Keratinocyte (primary cell): ENCODE measurements around the gene ANKS1B. TPM values are rescaled to one million over a fixed set of nuclear protein-coding genes. Genes with fewer than 3 reads are reported as not detected.
"Not testable (repeated sequence)": the region's sequence is repeated elsewhere in the genome, so short reads cannot be mapped to it uniquely, and the experiment has no call there.

Experiments used
- DNase-seq: peaks from one replicate; pipeline ENCODE4 v3.0.0-alpha.2; 2011; ENCODE audit warnings: low read depth, missing footprints, low spot score
- FAIRE-seq: peaks from 2 replicates; lab custom pipeline; 2011; peaks lifted over from hg19 to GRCh38; lab: Jason Lieb, UNC
- H2AFZ ChIP-seq: 2 replicates; pipeline ENCODE4 v1.6.0; 2012; ENCODE audit warnings: low read length, control low read depth, inconsistent platforms; ENCODE audit not compliant: control insufficient read depth
- H3K27ac ChIP-seq: 2 replicates; pipeline ENCODE4 v1.5.1; 2011; ENCODE audit warnings: low read length; ENCODE audit not compliant: control insufficient read depth, insufficient read depth
- H3K27me3 ChIP-seq: 3 replicates; pipeline ENCODE4 v1.6.0; 2011; ENCODE audit warnings: low read length; ENCODE audit not compliant: control insufficient read depth, insufficient read depth; ENCODE audit errors: extremely low read depth
- H3K36me3 ChIP-seq, 2 experiments: 2 replicates in 1 of 2; 3 replicates in 1 of 2; pipeline ENCODE4 v1.5.1; 2011; ENCODE audit warnings: low read length in 2 of 2, mild to moderate bottlenecking in 1 of 2; ENCODE audit not compliant: control insufficient read depth in 2 of 2, insufficient read depth in 2 of 2; ENCODE audit errors: extremely low read depth in 1 of 2
- H3K4me1 ChIP-seq: 3 replicates; pipeline ENCODE4 v1.5.1; 2011; ENCODE audit warnings: low read length; ENCODE audit not compliant: control insufficient read depth, insufficient read depth; ENCODE audit errors: extremely low read depth
- H3K4me2 ChIP-seq: 3 replicates; pipeline ENCODE4 v1.6.0; 2011; ENCODE audit warnings: low read depth, low read length; ENCODE audit not compliant: control insufficient read depth, insufficient read depth; ENCODE audit errors: extremely low read depth
- H3K4me3 ChIP-seq, 3 experiments: fragments of 200-600 bp in 1 of 3; sonication (generic) in 1 of 3; 2 replicates in 2 of 3; 3 replicates in 1 of 3; pipeline ENCODE4 v1.5.1; 2011 to 2016; ENCODE audit warnings: low read length in 3 of 3, mild to moderate bottlenecking in 3 of 3, control low read depth in 2 of 3, inconsistent platforms in 1 of 3, low read depth in 1 of 3, mixed read lengths in 1 of 3, mixed run types in 1 of 3, moderate library complexity in 1 of 3; ENCODE audit not compliant: control insufficient read depth in 2 of 3, insufficient read depth in 2 of 3; ENCODE audit errors: extremely low read depth in 1 of 3
- H3K79me2 ChIP-seq: 2 replicates; pipeline ENCODE4 v1.6.0; 2012; ENCODE audit warnings: low read length; ENCODE audit not compliant: control insufficient read depth, insufficient read depth
- H3K9ac ChIP-seq: 3 replicates; pipeline ENCODE4 v1.6.0; 2011; ENCODE audit warnings: low read length; ENCODE audit not compliant: control insufficient read depth, insufficient read depth; ENCODE audit errors: extremely low read depth
- H3K9me1 ChIP-seq: 3 replicates; pipeline ENCODE4 v1.6.0; 2011; ENCODE audit warnings: low read length; ENCODE audit not compliant: control insufficient read depth, insufficient read depth; ENCODE audit errors: extremely low read depth
- H3K9me3 ChIP-seq: 2 replicates; pipeline ENCODE4 v1.5.1; 2012; ENCODE audit warnings: low read depth, low read length; ENCODE audit not compliant: control insufficient read depth
- H4K20me1 ChIP-seq: 3 replicates; pipeline ENCODE4 v1.6.0; 2011; ENCODE audit warnings: low read length; ENCODE audit not compliant: control insufficient read depth, insufficient read depth; ENCODE audit errors: extremely low read depth
- EZH2 ChIP-seq: IDR thresholded peaks from one replicate; pipeline ENCODE4 v1.6.1; 2012; ENCODE audit warnings: inconsistent platforms, mild to moderate bottlenecking, low read length, moderate library complexity
- dilution Hi-C: fragments of 300-500 bp; cut with MboI; formaldehyde crosslinking; loops from one replicate; pipeline ENCODE4 v1.7.0; 2020; ENCODE audit warnings: low sequenced_read_pairs; ENCODE audit not compliant: extremely low pct_ligation_motif_present
- polyA plus RNA-seq, 5 experiments: library from polyadenylated mRNA; depleted of rRNA in 3 of 5; stranded (reverse) in 3 of 5; stranded (forward) in 1 of 5; unstranded in 1 of 5; fragments of >200 nt; gene quantifications; 1 replicate in 1 of 5; 2 replicates in 3 of 5; 3 replicates in 1 of 5; pipeline versions ENCODE4 v1.2.1 to v1.2.3, GENCODE V29; 2011 to 2012; ENCODE audit warnings: missing spikeins in 2 of 5, low read depth in 1 of 5, low replicate concordance in 1 of 5
- TF ChIP-seq, protein P1 (sequence below), 3 experiments: IDR thresholded peaks in 1 of 3; conservative IDR thresholded peaks in 1 of 3; optimal IDR thresholded peaks in 1 of 3; 2 replicates in 2 of 3; 3 replicates in 1 of 3; pipeline versions ENCODE3 to v1.5.1; 2011; ENCODE audit warnings: low read length in 3 of 3, mild to moderate bottlenecking in 3 of 3, moderate library complexity in 2 of 3, control low read depth in 1 of 3, inconsistent platforms in 1 of 3; ENCODE audit not compliant: insufficient read depth in 2 of 3; ENCODE audit errors: extremely low read depth in 1 of 3

ANKS1B gene
- polyA plus RNA-seq, 1 donor (not counting 4 experiments of a cell fraction or from before 2014, with no cell fraction given), result not detected

DNA sequence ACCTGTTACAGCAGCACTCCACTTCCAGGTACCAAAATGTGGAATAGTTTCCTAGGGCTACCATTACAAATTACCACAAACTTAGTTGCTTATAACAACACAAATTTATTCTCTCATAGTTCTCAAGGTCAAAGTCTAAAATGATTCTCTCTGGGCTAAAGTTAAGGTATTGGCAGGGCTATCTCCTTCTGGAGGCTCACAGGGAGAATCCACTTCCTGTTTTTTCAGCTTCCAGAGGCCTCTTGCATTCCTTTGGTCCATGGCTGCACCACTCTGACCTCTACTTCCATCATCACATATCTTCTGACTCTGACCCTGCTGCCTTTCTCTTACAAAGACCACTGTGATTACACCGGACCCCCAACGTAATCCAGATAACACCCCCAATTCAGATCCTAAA lies 340.1 kb downstream of the ANKS1B start:
- no peak for DNase-seq
- no peaks in the 10 kb centered on the region for H3K9me1 ChIP-seq
- no peak overlapping the region for H3K27ac ChIP-seq
- no peaks in the 10 kb centered on the region for H3K9me3 ChIP-seq
- no peaks in the 10 kb centered on the region for H3K36me3 ChIP-seq
- no peak overlapping the region for H3K4me3 ChIP-seq
- H2AFZ ChIP-seq, result no peak overlapping the region
- no peaks in the 10 kb centered on the region for H4K20me1 ChIP-seq
- dilution Hi-C loops, result no loop called here
- H3K9ac ChIP-seq, result no peak overlapping the region
- no peaks in the 10 kb centered on the region for H3K4me1 ChIP-seq
- no peak for FAIRE-seq
- H3K27me3 ChIP-seq, result no peaks in the 10 kb centered on the region
- H3K4me2 ChIP-seq, result no peak overlapping the region
- no peak for TF ChIP-seq EZH2
- TF ChIP-seq, protein P1, sequence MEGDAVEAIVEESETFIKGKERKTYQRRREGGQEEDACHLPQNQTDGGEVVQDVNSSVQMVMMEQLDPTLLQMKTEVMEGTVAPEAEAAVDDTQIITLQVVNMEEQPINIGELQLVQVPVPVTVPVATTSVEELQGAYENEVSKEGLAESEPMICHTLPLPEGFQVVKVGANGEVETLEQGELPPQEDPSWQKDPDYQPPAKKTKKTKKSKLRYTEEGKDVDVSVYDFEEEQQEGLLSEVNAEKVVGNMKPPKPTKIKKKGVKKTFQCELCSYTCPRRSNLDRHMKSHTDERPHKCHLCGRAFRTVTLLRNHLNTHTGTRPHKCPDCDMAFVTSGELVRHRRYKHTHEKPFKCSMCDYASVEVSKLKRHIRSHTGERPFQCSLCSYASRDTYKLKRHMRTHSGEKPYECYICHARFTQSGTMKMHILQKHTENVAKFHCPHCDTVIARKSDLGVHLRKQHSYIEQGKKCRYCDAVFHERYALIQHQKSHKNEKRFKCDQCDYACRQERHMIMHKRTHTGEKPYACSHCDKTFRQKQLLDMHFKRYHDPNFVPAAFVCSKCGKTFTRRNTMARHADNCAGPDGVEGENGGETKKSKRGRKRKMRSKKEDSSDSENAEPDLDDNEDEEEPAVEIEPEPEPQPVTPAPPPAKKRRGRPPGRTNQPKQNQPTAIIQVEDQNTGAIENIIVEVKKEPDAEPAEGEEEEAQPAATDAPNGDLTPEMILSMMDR (optimal IDR thresholded peaks at IDR 0.05 in 1 of 3, IDR thresholded peaks at IDR 0.05 in 1 of 3, conservative IDR thresholded peaks at IDR 0.05 in 1 of 3; ENCODE audit: extremely low read depth in 1 of 3, insufficient read depth in 2 of 3, low read length in 3 of 3), result no peak
- H3K79me2 ChIP-seq, result no peaks in the 10 kb centered on the region

DNA sequence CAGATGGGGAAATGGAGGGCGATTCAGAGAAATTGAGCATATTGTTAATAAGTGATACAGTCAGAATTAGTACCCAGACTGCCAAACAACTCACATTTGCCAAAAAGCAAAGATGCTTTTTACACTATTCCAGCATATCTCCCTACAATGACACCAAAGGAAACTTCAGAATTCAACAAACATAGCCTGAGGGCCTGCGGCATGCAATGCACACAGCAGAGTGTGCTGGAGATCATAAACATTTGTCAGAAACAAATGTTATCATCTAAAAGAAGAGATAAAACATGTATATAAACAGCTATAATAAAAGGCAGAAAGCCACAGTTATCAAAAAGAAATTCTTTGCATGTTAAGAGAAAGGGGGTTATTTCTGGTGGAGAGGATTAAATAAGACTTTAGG lies 357.3 kb downstream of the ANKS1B start:
- no peaks in the 10 kb centered on the region for H3K27me3 ChIP-seq
- H3K4me1 ChIP-seq, result no peaks in the 10 kb centered on the region
- no peak for TF ChIP-seq EZH2
- TF ChIP-seq, protein P1 (optimal IDR thresholded peaks at IDR 0.05 in 1 of 3, IDR thresholded peaks at IDR 0.05 in 1 of 3, conservative IDR thresholded peaks at IDR 0.05 in 1 of 3; ENCODE audit: extremely low read depth in 1 of 3, insufficient read depth in 2 of 3, low read length in 3 of 3), result no peak
- no peaks in the 10 kb centered on the region for H3K79me2 ChIP-seq
- H3K27ac ChIP-seq, result no peak overlapping the region
- no peaks in the 10 kb centered on the region for H3K9me3 ChIP-seq
- H3K9ac ChIP-seq, result no peak overlapping the region
- dilution Hi-C loops, result no loop called here
- no peaks in the 10 kb centered on the region for H3K9me1 ChIP-seq
- H3K4me3 ChIP-seq, result no peak overlapping the region
- no peaks in the 10 kb centered on the region for H4K20me1 ChIP-seq
- H2AFZ ChIP-seq, result no peak overlapping the region
- H3K4me2 ChIP-seq, result no peak overlapping the region
- DNase-seq (no peak), FAIRE-seq (no peak)
- H3K36me3 ChIP-seq, result no peaks in the 10 kb centered on the region

DNA sequence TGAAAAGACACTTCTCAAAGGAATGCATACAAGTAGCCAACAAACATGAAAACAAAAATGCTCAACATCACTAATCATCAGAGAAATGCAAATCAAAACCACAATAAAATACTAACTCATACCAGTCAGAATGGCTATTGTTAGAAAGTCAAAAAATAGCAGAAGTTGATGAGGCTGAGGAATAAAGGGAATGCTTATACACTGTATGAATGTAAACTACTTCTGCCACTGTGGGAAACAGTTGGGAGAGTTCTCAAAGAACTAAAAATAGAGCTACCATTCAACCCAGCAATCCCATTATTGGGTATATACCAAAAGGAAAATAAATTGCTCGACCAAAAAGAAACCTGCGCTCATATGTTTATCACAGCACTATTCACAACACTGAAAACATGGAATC lies 360.1 kb downstream of the ANKS1B start:
- H3K4me1 ChIP-seq, H3K4me2 ChIP-seq, FAIRE-seq, DNase-seq, H3K9me1 ChIP-seq, H4K20me1 ChIP-seq, H3K4me3 ChIP-seq, H3K9me3 ChIP-seq, H3K79me2 ChIP-seq, H3K36me3 ChIP-seq, H3K9ac ChIP-seq, H3K27ac ChIP-seq, dilution Hi-C loops, H3K27me3 ChIP-seq, H2AFZ ChIP-seq: not testable (repeated sequence)
